ENCODE measurements around the gene EXOC3L4.
"Not testable (repeated sequence)": the region's sequence is repeated elsewhere in the genome, so short reads cannot be mapped to it uniquely, and the experiment has no call there.

GRCh38 chr14:103047453-103047852, 47.1 kb upstream of the EXOC3L4 start:
- TF ChIP-seq CTCF, POLR2A (IDR thresholded peaks at IDR 0.05): not testable (repeated sequence)

Measured in prostate gland (tissue), 2 donors.